Mucosa of rectum (tissue), 2 donors: ENCODE results near the gene C1QTNF8.

Experiments used
- H3K27ac ChIP-seq, 2 donors: one replicate each; pipeline ENCODE4 v1.7.0; 2013; ENCODE audit warnings: inconsistent platforms in 2 of 2, low read depth in 2 of 2, low read length in 2 of 2
- H3K27me3 ChIP-seq, 2 donors: one replicate each; pipeline ENCODE4 v1.7.0; 2013; ENCODE audit warnings: low read length in 2 of 2; ENCODE audit not compliant: control insufficient read depth in 2 of 2, insufficient read depth in 2 of 2
- H3K36me3 ChIP-seq, 2 donors: one replicate each; pipeline ENCODE4 v1.7.0; 2013; ENCODE audit warnings: low read length in 2 of 2; ENCODE audit not compliant: control insufficient read depth in 2 of 2, insufficient read depth in 2 of 2
- H3K4me1 ChIP-seq, 2 donors: one replicate each; pipeline ENCODE4 v1.7.0; 2013; ENCODE audit warnings: low read length in 2 of 2, mild to moderate bottlenecking in 1 of 2; ENCODE audit not compliant: control insufficient read depth in 2 of 2, insufficient read depth in 2 of 2
- H3K4me3 ChIP-seq, 2 donors: one replicate each; pipeline ENCODE4 v1.7.0; 2013; ENCODE audit warnings: low read length in 2 of 2
- H3K9ac ChIP-seq, 2 donors: one replicate each; pipeline ENCODE4 v1.7.0; 2013; ENCODE audit warnings: low read length in 2 of 2, low read depth in 1 of 2, mild to moderate bottlenecking in 1 of 2
- H3K9me3 ChIP-seq, 2 donors: one replicate each; pipeline ENCODE4 v1.7.0; 2013; ENCODE audit warnings: low read length in 2 of 2; ENCODE audit not compliant: control insufficient read depth in 2 of 2
- donor health status: healthy.
- donor health status: Normal muscosa, but diverticular disease.

Gene C1QTNF8

DNA sequence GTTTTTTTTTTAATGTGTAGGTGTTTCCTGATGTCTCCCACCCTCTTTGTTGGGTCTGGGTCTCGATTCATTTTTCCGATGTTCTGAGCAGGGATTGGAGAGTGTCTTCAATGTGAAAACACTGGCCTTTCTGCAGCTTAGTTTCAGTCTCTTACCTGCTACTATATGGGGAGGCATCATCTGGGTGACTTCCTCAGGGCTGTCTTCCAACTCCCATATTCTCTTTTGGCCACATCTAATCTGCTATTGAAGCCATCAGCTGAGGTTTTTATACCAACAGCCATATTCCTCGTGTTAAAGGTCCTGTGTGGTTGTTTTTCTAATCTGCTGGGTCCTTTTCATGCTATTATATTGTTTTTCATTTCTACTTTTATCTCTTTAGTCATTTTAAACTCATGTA, 36.7 kb downstream of the C1QTNF8 start:
- Histone ChIP-seq H3K9ac (no peak overlapping the region), H3K36me3 (no peaks in the 10 kb centered on the region), H3K9me3 (peaks cover 0 to 2% of the 10 kb centered on the region in 2 donors), H3K4me3 (no peak overlapping the region), H3K27ac (no peak overlapping the region), H3K4me1 (no peaks in the 10 kb centered on the region), H3K27me3 (peaks cover 0 to 2% of the 10 kb centered on the region in 2 donors)

DNA sequence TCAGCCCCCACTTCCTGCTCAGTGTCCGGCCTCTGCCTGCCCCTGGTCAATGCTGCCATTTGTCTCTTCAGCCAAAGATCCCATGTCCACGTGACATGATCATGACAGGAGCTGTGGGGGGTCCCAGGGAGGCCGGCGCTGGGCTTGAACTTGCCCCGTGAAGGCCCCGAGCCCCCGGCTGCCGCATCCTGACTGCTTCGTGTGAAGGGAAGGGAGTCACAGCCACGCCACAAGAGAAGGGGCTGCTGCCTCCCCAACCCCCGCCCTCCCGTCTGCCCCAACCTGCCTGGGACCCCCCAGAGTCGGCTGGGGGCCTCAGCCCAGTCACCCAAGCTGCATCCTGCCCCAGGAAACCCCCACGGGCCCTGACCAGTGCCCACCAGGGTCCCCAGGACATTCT, 37.8 kb downstream of the C1QTNF8 start:
- Histone ChIP-seq H3K27me3 (peaks cover 0 to 2% of the 10 kb centered on the region in 2 donors), H3K9me3 (peaks cover 0 to 2% of the 10 kb centered on the region in 2 donors), H3K27ac (no peak overlapping the region), H3K9ac (no peak overlapping the region), H3K36me3 (no peaks in the 10 kb centered on the region), H3K4me1 (no peaks in the 10 kb centered on the region), H3K4me3 (no peak overlapping the region)

DNA sequence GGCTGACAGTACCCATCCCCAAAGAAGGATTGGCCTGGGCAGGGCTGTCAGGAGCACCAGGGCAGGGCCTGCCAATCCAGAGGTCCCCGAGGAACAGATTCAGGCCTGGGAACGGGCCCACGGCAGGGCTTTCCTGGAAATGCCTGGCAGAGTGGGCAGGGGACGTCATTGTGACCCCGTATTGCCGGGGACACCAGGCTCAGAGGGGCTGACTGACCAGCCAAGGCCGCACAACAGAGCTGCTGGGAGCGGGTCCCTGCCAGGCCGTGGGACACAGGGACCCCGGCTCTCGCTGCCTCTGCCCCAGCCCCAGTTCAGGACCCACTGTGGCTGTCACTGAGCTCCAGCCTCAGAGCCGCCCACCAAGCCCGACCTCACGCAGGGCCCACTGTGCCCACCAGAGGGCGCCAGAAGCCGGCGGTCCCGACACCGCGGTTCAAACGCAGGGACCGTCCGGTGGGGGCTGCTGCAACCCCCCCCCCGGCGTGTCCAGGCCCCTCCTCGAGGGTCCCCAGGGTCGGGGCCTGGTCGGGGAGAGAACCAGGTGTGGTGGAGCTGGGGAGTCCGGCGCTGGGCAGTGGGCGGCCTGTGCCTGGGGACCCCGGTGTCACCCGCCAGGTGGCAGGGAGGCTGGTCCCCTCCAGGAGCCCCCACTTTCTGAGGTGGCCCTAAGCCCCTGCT, 38.7 kb downstream of the C1QTNF8 start:
- Histone ChIP-seq H3K36me3 (no peaks in the 10 kb centered on the region), H3K4me1 (no peaks in the 10 kb centered on the region), H3K9ac (no peak overlapping the region), H3K4me3 (no peak overlapping the region), H3K9me3 (peaks cover 0 to 2% of the 10 kb centered on the region in 2 donors), H3K27ac (no peak overlapping the region), H3K27me3 (peaks cover 0 to 2% of the 10 kb centered on the region in 2 donors)

DNA sequence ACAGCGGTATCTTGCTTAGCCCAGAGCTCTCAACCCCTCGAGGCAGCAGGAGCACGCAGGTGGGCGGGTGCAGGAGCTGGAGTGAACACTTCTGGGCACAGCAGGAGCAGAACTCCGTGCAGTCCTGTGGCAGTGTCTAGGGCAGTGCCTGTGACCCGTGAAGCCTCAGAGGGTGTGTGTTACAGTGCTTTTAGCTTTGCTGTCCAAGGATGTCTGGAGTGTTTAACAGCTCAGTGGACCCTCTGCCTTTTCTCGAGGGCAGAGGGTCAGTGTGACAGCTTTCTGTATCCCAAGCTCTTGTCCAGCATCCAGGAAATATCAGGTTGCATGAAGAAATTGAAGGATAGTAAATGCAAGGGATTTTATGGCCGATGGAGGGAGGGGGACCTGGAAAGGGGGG, 39.8 kb downstream of the C1QTNF8 start:
- H3K27ac ChIP-seq = no peak overlapping the region
- peaks cover 0 to 2% of the 10 kb centered on the region in 2 donors for H3K27me3 ChIP-seq
- H3K36me3 ChIP-seq = no peaks in the 10 kb centered on the region
- H3K9ac ChIP-seq = no peak overlapping the region
- no peaks in the 10 kb centered on the region for H3K4me1 ChIP-seq
- H3K9me3 ChIP-seq = peaks cover 0 to 2% of the 10 kb centered on the region in 2 donors
- H3K4me3 ChIP-seq = no peak overlapping the region

DNA sequence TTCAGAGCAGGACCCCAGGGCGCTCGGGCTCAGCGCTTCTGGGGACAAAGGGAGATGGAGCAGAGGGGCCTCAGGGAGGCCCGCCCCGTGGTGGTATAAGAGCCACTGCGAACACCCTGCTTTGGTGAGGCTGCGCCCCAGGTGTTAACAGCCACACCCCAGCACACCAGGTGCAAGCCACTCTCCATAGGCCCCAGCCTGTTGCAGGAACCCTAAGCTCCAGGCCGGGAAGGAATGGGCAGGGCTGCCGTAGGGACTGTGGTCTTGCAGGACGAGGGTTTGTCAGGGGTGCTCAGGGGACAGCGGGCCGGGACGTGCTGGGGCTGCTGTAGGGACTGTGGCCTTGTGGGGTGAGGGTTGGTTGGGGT, 40.5 kb downstream of the C1QTNF8 start:
- Histone ChIP-seq H3K27ac (no peak overlapping the region), H3K36me3 (no peaks in the 10 kb centered on the region), H3K9me3 (peaks cover 0 to 2% of the 10 kb centered on the region in 2 donors), H3K9ac (no peak overlapping the region), H3K4me3 (no peak overlapping the region), H3K4me1 (no peaks in the 10 kb centered on the region), H3K27me3 (peaks cover 0 to 2% of the 10 kb centered on the region in 2 donors)

DNA sequence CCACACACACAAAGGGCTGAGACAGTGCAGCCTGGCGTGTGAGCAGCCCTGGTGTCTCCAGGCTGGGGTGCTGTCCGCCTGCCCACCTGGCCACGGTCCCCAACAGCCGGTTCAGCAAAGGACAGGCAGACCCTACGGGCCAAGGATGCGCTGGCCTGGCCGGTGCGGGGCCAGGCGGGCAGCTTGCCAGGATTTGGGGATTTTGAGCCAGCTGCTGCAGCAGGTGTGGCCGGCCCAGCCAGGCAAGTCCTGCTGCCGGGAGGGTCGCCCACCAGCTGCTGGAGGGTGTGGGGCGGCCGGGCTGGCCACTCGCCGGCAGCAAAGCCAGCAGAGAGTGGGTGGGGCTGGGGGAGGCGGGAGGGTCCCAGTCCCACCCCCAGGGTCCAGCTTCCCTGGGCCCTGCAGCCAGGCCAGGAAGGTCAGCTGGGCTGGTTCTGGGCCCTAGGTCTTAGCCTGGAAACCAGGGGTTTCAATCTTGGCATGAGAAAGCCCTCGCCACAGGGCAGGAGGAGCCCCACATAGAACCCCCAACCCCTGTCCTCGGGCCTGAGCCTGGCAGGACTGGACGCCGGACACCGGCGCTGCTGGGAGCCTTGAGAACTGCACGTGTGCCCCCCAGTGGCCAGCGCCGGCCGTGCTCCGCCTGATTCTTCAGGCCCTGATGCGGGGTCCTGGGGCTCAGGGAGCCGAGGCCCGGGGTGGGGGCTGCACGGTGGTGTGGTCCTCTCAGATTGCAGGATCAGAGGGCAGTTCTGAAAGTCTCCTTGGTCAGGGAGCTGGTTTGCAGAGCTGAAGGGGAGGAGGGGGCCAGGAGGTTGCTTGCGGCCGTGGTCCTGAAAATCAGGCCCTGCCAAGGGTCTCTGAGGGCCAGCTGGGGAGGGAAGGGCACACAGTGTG, 41.1 kb downstream of the C1QTNF8 start:
- no peaks in the 10 kb centered on the region for H3K36me3 ChIP-seq
- H3K27me3 ChIP-seq = peaks cover 0 to 2% of the 10 kb centered on the region in 2 donors
- H3K27ac ChIP-seq = no peak overlapping the region
- peaks cover 0 to 2% of the 10 kb centered on the region in 2 donors for H3K9me3 ChIP-seq
- no peaks in the 10 kb centered on the region for H3K4me1 ChIP-seq
- H3K4me3 ChIP-seq = no peak overlapping the region
- H3K9ac ChIP-seq = no peak overlapping the region

DNA sequence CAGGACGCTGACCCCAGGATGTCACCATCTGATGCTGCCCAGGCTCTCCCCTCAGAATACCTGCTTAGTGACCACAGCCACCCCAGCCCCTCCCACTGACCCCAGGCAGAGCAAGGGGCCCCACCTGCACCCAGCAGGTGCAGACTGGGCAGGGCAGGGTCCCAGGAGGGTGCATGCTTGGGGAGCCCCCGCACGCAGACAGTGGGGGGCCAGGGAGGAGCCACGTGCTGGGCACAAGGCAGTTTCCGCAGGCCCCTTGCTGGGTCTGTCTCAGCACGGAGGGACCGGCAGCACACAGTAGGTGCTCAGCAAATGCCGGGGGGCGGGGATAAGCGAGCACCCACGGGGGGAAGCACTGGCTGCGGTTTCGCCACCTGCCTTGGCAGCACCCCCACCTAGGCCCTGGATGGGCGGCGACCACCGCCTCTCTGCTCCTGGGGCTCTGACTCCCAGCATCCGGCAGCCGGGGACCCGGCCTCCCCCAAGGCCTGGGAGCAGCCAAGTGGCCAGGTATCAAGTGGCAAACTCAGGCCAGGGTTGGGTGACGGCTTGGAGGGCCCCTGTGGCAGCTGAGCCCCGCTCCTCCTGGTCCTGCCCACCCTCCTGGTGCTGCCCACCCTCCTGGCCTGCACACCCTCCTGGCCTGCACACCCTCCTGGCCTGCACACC, 42.2 kb downstream of the C1QTNF8 start:
- H3K36me3 ChIP-seq = no peaks in the 10 kb centered on the region
- no peak overlapping the region for H3K27ac ChIP-seq
- H3K27me3 ChIP-seq = peaks cover 2 to 6% of the 10 kb centered on the region in 2 donors
- H3K9me3 ChIP-seq = peaks cover 0 to 2% of the 10 kb centered on the region in 2 donors
- H3K4me1 ChIP-seq = no peaks in the 10 kb centered on the region
- no peak overlapping the region for H3K9ac ChIP-seq
- H3K4me3 ChIP-seq = no peak overlapping the region

DNA sequence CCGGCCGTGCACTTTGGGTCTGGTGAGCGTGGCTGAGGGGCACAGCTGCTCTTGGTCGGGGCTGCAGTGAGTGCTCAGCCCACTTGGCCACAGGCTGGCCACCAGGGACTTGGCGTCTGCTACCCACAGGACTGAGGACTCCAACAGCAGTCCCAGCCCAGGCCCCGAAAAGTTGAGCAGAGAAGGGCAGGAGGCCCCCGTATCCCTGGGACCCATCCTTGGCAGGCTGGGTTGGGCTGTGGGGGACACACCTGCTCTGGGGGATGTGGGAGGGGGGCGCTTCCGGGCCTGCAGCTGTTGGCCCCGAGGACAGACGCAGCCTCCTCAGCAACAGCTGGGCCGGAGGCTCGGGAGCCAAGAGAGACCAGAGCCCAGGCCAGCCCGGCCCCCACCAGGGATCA, 42.9 kb downstream of the C1QTNF8 start:
- no peaks in the 10 kb centered on the region for H3K4me1 ChIP-seq
- H3K4me3 ChIP-seq = no peak overlapping the region
- H3K9ac ChIP-seq = no peak overlapping the region
- H3K27me3 ChIP-seq = peaks cover 2 to 8% of the 10 kb centered on the region in 2 donors
- no peaks in the 10 kb centered on the region for H3K36me3 ChIP-seq
- H3K27ac ChIP-seq = no peak overlapping the region
- H3K9me3 ChIP-seq = peaks cover 0 to 2% of the 10 kb centered on the region in 2 donors

DNA sequence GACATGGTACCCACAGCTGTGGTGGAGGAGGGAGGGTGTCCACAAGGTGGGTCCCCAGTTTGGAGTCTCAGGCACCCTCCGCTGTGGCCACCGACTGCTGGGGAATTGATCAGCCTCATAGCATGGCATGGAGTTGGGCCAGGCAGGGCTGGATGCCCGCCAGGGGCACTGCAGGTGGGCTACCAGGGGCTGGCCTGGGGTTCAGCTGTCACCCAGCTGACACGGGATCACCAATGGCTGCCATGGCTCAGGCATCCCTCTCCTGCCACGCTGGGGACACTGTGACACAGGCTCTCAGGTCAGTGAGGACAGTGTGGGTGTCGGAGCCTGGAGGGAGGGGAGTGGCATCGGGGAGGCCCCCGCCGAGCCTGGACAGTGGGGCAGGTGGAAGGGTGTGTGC, 43.3 kb downstream of the C1QTNF8 start:
- H3K9me3 ChIP-seq = peaks cover 0 to 2% of the 10 kb centered on the region in 2 donors
- no peak overlapping the region for H3K27ac ChIP-seq
- no peaks in the 10 kb centered on the region for H3K4me1 ChIP-seq
- no peak overlapping the region for H3K4me3 ChIP-seq
- peaks cover 2 to 12% of the 10 kb centered on the region in 2 donors for H3K27me3 ChIP-seq
- no peak overlapping the region for H3K9ac ChIP-seq
- no peaks in the 10 kb centered on the region for H3K36me3 ChIP-seq

DNA sequence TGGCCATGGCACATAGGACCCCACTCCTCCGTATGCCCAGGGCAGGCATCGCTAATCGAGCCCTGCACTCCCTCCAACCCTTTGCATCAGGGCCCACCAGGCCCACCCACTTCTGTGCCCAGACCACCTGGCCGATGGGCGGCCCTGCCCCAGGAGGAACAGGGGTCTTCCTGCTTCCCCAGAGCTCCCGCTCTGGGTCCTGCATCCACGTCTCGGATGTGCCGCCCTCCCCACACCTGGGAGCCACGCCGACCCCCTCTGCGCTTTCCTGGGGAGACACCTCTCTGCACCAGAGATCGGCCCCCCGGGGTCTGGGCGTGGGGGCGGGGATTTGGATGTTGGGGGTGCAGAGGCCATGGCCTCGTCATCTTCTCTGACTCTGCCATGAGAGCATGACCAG, 44.6 kb downstream of the C1QTNF8 start:
- no peak overlapping the region for H3K9ac ChIP-seq
- no peaks in the 10 kb centered on the region for H3K36me3 ChIP-seq
- H3K27ac ChIP-seq = no peak overlapping the region
- no peaks in the 10 kb centered on the region for H3K4me1 ChIP-seq
- no peak overlapping the region for H3K4me3 ChIP-seq
- peaks cover 0 to 12% of the 10 kb centered on the region in 2 donors for H3K27me3 ChIP-seq
- H3K9me3 ChIP-seq = no peaks in the 10 kb centered on the region
